GM18505 (cell line): ENCODE results near the gene INO80E.
"Not testable (repeated sequence)": the region's sequence is repeated elsewhere in the genome, so short reads cannot be mapped to it uniquely, and the experiment has no call there.

Experiments used
- ATAC-seq: cut with Tn5 transposase; IDR thresholded peaks from one replicate; pipeline ENCODE4 v1.9.1; 2021; ENCODE audit not compliant: unreplicated experiment
- POLR2A ChIP-seq: IDR thresholded peaks from 4 replicates; pipeline ENCODE4 v1.6.1; 2011; ENCODE audit warnings: borderline replicate concordance; ENCODE audit not compliant: insufficient read depth, insufficient read length; ENCODE audit errors: extremely low read depth

The INO80E gene

DNA sequence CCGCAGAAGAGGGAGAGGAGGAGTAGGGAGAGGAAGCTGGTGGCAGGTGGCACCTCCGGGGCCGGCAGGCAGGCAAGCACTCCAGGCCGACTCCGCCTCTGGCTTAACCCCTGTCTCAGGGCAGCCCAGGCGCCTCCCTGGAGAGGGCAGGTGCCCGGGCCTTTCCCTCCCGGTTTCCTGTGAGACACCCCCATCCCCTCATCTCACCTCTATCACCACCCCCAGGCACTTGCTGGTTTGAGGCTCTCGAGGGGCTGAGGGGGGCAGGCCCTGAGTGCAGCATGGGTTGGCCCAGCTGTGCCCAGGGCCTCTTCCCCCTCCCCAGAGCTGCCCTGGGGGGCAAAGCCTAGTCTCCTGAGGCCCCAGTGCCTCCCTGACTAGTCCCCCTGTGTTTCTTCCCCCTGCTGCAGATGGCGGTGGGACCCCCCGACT is 8.8 kb downstream of the INO80E start:
- TF ChIP-seq POLR2A, result no peak

DNA sequence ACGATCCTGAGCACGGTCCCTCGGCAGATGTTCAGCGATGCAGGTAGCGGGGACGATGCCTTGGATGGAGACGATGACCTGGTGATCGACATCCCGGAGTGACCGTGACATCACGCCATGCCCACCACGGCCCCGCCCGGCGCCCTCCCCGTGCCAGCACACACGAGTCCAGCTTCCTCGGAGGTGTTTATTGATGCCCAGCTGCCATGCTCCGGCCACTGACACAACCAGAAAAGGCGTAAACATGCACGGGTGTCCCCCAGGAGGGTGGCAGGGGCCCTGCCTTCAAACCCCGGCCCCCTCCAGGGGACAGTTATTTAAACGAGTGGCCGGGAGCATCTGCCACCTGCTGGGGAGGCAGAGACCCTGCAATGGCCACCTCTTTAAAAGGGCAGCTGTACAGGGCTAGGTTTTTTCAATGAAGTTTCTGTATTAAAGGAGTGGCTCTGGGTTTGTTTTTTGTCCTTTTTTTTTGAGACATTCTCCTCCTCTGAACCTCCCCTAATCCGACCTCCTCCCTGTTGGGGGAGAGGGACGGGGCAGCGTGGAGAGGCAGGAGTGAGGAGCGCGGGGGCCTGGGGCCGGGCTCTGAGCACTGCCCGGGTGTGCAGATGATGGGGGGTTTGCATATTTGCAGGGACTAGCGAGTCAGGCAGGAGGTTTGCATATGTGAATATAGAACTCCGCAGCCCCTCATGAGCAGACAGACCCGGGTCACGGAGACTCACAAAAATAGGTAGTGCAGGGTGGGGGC is 9.5 kb downstream of the INO80E start:
- no peak for TF ChIP-seq POLR2A
- no peak for ATAC-seq

More for the DNA sequence above, 8.8 kb downstream of the INO80E start:
- no peak for ATAC-seq

DNA sequence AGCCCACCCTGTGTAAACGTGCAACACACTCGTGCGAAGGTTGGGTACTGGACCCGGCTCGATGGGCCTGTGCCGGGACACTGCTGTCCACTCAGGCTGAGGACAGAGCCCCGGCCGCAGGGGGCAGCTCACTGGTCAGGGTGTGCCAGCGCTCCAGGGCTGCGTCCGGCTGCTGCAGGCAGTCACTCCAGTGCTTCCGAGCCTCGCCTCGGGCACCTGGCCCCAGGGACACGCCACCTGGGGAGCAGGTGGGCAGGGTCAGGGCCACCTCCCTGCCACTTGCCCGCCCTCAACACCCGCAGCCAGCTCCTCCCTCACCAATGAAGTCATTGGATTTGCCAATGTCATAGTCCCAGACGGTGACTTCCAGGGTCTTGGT is 10.0 kb downstream of the INO80E start:
- no peak for TF ChIP-seq POLR2A
- ATAC-seq, result no peak

DNA sequence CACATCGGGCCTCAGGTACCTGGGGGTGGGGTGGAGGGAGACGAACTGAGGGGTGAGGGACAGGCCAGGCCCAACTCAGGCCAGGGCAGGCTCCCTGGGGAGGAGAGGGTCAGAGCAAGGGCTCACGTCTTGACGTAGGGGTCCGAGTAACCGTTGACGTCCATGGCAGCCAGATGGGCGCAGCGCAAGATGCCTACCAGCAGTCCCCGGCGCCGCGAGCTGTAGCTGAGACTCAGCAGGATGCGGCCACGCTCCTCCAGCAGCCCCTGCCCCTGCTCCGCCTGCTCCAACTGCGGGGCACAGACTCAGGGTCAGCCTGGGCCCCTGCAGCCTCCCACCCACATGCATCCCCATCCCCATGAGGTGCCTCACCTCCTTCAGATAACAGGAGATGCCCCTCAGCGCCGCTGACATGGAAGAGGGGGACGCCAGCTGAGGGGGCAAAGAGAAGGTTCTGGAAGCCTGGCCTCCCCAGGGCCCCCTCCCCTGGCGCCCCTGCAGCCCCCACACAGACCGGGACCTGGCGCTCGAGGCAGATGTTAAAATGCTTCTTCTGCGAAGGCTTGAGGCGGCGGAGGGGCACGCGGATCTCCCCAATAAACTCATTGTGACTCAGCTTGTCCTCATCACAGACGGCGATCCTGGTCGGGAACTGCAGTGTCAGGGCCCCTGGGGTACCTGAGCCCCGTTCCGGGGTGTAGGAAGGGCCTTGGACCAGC is 10.8 kb downstream of the INO80E start:
- TF ChIP-seq POLR2A, result no peak
- ATAC-seq, result no peak

DNA sequence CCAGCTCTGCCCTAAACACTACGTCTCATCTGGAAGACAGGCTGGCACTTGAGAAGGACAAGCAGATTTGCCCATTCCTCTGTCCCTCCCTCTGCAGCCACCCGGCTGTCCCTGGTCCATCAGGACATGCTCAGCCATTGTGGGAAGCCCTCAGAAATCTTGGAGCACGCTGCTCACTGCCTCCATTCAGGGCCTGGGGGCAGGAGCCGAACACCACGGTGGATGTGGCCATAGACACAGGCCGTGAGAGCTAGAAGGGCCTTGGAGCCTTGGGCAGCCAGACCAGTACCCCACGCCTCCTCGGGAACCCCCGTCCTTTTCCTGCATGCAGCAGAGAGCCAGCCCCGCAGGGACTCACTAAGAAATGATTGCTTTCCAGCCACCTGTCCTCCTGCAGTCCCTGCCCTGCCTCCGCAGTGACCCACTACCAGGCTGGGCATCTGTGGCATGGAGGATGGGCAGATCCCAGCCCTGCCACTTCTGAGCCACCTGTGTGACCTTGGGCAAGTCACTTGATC is 11.4 kb downstream of the INO80E start:
- TF ChIP-seq POLR2A, result no peak
- ATAC-seq, result no peak

DNA sequence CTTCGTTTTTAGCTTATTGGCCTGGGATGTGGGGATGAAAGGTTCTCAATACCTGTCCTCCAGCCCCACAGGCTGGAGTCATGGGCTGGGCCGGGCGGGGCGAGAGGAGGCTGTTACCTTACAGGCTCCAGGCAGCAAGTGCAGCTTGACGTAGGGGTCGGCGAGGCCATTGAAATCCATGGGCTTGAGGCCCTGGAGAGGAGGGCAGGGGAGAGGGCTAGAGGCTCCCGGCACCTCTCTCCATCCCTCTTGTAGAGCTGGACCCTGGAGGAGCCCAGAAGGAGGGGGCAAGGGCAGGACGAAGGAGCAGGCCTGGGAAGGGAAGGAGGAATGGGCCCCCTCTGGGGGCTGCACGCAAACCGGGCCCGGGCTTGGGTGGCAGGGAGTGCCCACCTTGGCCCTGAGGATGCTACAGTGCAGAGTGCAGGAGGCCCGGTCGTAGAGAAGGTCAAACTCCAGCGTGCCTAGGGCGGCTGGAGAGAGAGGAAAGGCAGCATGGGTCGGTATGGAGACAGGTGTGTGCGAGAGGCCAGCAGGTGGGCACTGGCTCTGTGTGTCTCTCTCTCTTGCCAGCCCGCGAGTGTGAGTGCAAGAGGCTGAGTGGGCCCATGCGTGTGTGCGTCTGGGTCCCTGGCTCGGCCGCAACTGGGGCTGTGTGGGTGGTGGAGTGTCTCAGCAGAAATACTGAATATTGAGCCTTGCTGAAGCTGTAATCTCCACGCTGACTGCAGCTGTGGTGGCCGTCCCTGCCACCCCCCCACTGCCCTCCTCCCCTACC is 13.2 kb downstream of the INO80E start:
- no peak for ATAC-seq
- no peak for TF ChIP-seq POLR2A

DNA sequence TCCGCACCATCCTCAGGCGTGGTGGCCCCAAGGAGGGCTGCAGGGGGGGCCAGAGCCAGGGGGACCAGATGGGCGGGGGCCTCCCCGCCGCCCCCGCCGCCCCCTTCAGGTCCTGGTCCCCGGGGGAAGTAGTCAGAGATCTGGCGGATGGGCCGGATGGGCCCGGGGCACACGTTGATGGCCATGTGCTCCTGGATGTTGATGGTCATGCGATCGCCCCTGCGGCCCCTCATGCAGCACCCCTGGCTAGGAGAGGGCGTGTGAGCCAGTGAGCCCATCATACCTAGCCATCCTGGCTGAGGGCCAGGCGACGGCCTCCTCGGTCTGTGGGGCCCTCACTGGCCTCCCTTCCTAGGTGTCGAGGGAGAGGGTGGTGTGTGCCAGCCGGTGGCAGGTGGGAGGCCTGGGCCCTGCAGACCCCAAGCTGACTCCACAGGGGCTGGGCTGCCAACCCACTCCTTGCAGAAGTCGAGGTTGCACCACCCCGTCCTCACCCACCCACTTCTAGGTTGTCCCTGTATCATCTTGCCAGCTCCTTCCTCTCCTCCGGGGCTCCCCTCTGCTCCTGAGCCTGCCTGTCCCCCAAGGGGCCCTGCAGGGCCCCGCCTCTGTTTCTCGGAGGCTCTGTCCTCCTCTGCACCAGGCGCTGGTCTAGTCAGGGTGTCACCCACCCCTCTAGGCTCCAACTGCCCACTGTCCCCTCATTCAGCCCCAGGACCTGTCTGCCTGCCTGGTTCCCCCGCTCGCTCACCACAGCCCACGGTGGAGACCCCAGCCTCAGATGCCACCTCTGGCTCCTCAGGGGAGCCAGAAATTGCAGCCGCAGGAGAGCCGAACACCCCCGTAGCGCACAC is 14.2 kb downstream of the INO80E start:
- no peak for TF ChIP-seq POLR2A
- no peak for ATAC-seq

DNA sequence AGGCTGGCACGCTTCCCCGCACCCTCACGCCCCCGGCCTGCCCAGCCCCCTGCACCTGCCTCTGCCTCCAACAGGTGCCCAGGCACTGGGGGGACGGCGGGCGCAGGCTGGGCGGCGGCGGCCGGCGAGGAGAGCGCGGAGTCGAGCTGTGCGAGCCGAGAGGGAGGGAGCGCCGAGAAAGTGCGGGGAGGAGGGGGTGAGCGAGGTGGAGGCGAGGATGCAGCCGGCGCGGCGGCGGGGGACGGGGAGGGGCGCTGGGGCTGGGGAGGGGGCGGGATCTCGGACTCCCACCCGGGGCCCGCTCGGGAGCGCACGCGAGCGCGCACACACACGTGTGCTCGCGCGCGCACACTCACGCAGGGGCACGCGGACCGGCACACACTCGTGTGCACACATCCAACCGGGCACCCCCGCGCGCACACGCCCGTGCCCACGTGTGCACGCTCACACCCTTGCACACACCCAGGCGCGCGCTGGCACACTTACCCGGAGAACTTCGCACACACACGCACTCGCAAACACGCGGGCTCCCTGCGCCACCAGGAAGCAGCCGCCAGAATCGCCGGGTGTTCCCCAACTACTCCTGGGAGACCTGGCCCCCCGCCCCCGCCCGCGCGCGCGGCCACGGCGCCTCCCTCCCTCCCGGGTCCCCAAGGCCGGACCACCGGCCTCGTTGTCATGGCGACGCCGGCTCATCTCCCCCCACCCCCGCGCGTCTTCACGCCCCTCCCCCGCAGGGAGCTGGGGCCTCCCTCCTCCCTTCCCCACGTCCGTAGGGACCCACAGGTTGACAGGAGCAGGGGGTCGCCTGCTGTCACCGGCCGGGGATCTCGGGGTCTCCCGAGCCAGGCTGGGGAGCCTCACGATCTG is 15.0 kb downstream of the INO80E start, which contains the start of gene DOC2A:
Gene DOC2A, minus strand, starts transcription at position 184 of the 870 bp plus-strand sequence. CDS start 805 bp downstream, outside the sequence.
- ATAC-seq, result no peak
- no peak for TF ChIP-seq POLR2A

DNA sequence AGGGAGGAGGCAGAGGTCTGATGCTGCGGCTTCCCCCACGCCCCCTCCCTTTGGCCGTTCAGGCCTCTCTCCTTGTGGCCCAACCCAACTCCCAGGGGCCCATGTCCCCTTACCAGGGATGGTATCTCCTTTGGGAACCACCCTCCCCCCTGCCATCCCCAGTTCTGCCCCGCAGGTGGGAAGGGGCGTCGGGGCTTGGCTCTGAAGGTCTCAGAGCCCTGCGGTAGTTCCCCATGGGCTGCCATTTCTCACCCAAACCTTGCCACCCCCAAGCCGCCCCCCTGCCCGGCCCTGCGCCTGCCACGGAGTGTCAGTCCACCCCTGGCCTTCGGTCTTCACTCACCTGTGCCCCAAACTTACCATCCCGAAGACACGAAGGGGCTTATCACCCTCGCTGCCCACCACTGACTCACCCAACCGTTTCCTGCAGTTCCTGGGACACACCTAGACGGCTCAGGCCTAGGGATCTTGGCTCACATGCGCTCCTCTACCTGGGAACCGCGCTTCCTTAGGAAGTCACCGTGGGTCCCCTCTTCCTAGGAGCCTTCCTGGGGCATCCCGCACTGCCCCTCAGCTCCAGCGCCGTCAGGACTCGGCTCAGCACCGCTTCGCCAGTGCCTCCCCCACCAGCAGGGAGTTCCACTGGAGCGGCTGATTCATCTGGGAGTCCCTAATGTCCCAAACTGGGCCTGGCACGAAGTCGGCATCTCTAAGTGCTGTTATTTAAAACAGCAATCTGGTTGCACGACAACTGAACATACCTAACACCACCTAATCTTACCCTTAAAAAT is 15.9 kb downstream of the INO80E start:
- TF ChIP-seq POLR2A, result no peak
- ATAC-seq, result no peak

DNA sequence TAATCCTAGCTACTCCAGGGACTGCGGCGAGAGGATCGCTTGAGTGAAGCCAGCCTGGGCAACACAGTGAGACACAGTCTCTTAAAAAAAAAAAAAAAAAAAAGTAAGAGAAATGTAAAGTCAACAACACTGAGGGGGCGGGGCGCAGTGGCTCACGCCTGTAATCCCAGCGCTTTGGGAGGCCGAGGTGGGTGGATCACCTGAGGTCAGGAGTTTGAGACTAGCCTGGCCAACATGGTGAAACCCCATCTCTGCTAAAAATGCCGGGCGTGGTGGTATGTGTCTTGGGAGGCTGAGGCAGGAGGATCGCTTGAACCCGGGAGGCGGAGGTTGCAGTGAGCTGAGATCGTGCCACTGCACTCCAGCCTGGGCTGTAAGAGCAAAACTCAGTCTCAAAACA is 16.6 kb downstream of the INO80E start:
- ATAC-seq, result not testable (repeated sequence)

DNA sequence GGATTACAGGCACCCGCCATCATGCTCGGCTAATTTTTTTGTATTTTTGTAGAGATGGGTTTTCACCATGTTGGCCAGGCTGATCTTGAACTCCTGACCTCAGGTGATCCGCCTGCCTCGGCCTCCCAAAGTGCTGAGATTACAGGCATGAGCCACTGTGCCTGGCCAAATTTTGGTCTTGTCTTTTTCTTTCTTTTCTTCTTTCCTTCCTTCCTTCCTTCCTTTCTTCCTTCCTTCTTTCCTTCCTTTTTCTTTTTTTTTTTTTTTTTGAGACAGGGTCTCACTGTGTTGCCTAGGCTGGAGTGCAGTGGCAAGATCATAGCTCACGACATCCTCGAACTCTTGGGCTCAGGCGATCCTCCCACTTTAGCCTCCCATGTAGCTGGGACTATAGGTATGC is 19.4 kb downstream of the INO80E start:
- ATAC-seq, result not testable (repeated sequence)

DNA sequence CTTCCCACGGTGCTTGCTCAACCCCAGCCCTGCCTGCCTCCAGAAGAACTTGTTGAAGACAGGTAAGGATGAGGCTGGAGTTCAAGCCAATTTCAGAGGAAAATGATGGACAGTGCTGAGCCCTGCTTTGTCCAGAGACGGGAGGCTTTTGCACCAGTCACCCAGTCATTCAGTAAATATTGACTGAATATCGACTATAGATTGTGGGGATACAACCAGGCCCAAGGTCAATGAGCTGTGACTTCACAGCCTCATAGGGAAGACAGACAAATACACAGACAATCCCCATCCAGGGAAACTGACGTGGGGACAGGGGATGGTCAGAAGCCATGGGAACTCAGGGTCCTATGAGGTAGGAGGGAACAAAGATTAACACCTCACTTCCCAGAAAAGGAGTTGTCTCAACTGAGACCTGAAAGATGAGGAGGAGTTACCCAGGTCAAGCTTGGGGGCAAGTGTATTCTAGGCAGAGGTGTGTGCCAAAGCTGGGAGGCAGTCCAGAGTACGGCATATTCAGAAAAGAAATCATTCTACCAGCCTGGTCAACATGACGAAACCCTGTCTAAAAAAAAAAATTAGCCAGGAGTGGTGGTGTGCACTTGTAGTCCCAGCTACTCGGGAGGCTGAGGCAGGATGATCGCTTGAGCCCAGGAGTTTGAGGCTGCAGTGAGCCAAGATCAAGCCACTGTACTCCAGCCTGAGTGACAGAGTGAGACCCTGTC is 20.7 kb downstream of the INO80E start:
- no peak for ATAC-seq

More for the DNA sequence above, 20.7 kb downstream of the INO80E start:
- no peak for TF ChIP-seq POLR2A
